Large intestine (tissue), 3 donors: Measurements from ENCODE around the gene SLC27A3. TPM values are rescaled to one million over a fixed set of nuclear protein-coding genes. Genes with fewer than 3 reads are reported as not detected.

Experiments used
- DNase-seq, 2 donors: peaks; one replicate each; pipeline versions ENCODE4 v3.0.0 to v3.0.0-alpha.2; 2013
- H3K27ac ChIP-seq: one replicate; pipeline ENCODE4 v1.5.1; 2013; ENCODE audit warnings: low read length
- H3K27me3 ChIP-seq: 2 replicates; pipeline ENCODE4 v1.6.1; 2013; ENCODE audit warnings: low read length; ENCODE audit not compliant: control insufficient read depth, insufficient read depth
- H3K36me3 ChIP-seq: 2 replicates; pipeline ENCODE4 v1.6.1; 2013; ENCODE audit warnings: low read length; ENCODE audit not compliant: control insufficient read depth, insufficient read depth
- H3K4me1 ChIP-seq: one replicate; pipeline ENCODE4 v1.6.1; 2013; ENCODE audit warnings: low read length; ENCODE audit not compliant: control insufficient read depth, insufficient read depth
- H3K4me3 ChIP-seq: one replicate; pipeline ENCODE4 v1.5.1; 2013; ENCODE audit warnings: low read length
- H3K9me3 ChIP-seq: one replicate; pipeline ENCODE4 v1.6.1; 2013; ENCODE audit warnings: mild to moderate bottlenecking, low read depth, low read length, moderate library complexity; ENCODE audit not compliant: control insufficient read depth
- WGBS: methylation state at CpG from one replicate; pipeline ENCODE4 v1.1.5; 2013; ENCODE audit warnings: low lambda C conversion rate; ENCODE audit not compliant: insufficient coverage; 5-methylcytosine and 5-hydroxymethylcytosine counted together
- polyA plus RNA-seq: library from polyadenylated mRNA; unstranded; fragments of 120-200 nt; gene quantifications from one replicate; pipeline ENCODE4 v1.2.1, GENCODE V29; 2013

SLC27A3 gene
- polyA plus RNA-seq, 1 donor: 32.4 TPM

- WGBS: 80% methylated on average over 3 of the region's 6 CpGs
- peaks cover 30% of the 10 kb centered on the region for H3K36me3 ChIP-seq
- H3K4me1 ChIP-seq: no peaks in the 10 kb centered on the region
- DNase-seq: no peak
- no peak overlapping the region for H3K4me3 ChIP-seq
- H3K9me3 ChIP-seq: no peaks in the 10 kb centered on the region
- H3K27me3 ChIP-seq: no peaks in the 10 kb centered on the region
- no peak overlapping the region for H3K27ac ChIP-seq
These were observed 52.2 kb downstream of the SLC27A3 start for GRCh38 chr1:153827168-153827964.

Other genes with a start within 250 kb of the SLC27A3 start
- gene S100A6, start 239.4 kb upstream of the SLC27A3 start, polyA plus RNA-seq: 334 TPM
- 0.10 TPM for gene S100A5, start 234.5 kb upstream of the SLC27A3 start, polyA plus RNA-seq
- gene S100A4, start 229.6 kb upstream of the SLC27A3 start, polyA plus RNA-seq: 18.0 TPM
- not detected for gene S100A3, start 226.1 kb upstream of the SLC27A3 start, polyA plus RNA-seq
- gene S100A2, start 209.6 kb upstream of the SLC27A3 start, polyA plus RNA-seq: 0.67 TPM
- gene S100A16, start 162.3 kb upstream of the SLC27A3 start, polyA plus RNA-seq: 134 TPM
- 437 TPM for gene S100A14, start 159.1 kb upstream of the SLC27A3 start, polyA plus RNA-seq
- gene S100A13, start 147.9 kb upstream of the SLC27A3 start, polyA plus RNA-seq: 77.2 TPM
- gene S100A1, start 147.0 kb upstream of the SLC27A3 start, polyA plus RNA-seq: 2.8 TPM
- 99.4 TPM for gene CHTOP, start 141.3 kb upstream of the SLC27A3 start, polyA plus RNA-seq
- 30.9 TPM for gene SNAPIN, start 116.7 kb upstream of the SLC27A3 start, polyA plus RNA-seq
- gene ILF2, start 104.4 kb upstream of the SLC27A3 start, polyA plus RNA-seq: 152 TPM
- gene NPR1, start 96.7 kb upstream of the SLC27A3 start, polyA plus RNA-seq: 4.7 TPM
- gene INTS3, start 47.4 kb upstream of the SLC27A3 start, polyA plus RNA-seq: 62.3 TPM
- 13.5 TPM for gene GATAD2B, start 147.6 kb downstream of the SLC27A3 start, polyA plus RNA-seq
- gene DENND4B, start 171.3 kb downstream of the SLC27A3 start, polyA plus RNA-seq: 44.7 TPM
- 37.9 TPM for gene CRTC2, start 183.2 kb downstream of the SLC27A3 start, polyA plus RNA-seq
- gene SLC39A1, start 188.1 kb downstream of the SLC27A3 start, polyA plus RNA-seq: 73.7 TPM
- gene CREB3L4, start 192.5 kb downstream of the SLC27A3 start, polyA plus RNA-seq: 17.9 TPM
- 120 TPM for gene JTB, start 202.3 kb downstream of the SLC27A3 start, polyA plus RNA-seq
- 110 TPM for gene RAB13, start 210.9 kb downstream of the SLC27A3 start, polyA plus RNA-seq
- 5,987 TPM for gene RPS27, start 215.4 kb downstream of the SLC27A3 start, polyA plus RNA-seq